Esophagus muscularis mucosa (tissue), 4 donors: Measurements from ENCODE around the gene RAB1A. TPM values are rescaled to one million over a fixed set of nuclear protein-coding genes. Genes with fewer than 3 reads are reported as not detected.
A peak's percentile ranks its signal among the peaks of the same experiment; 100 is the strongest.

Experiments used
- DNase-seq: peaks from one replicate; pipeline ENCODE4 v3.0.0-alpha.2; 2017; ENCODE audit errors: extremely low spot score
- H3K27ac ChIP-seq, 4 donors: fragments of 200-600 bp; sonication (generic); replicated peaks in 1 of 4; 1 replicate in 3 of 4; 2 replicates in 1 of 4; pipeline ENCODE4 v1.5.1; 2016 to 2019; ENCODE audit warnings: mild to moderate bottlenecking in 1 of 4
- H3K27me3 ChIP-seq, 4 donors: fragments of 200-600 bp; sonication (generic); one replicate each; pipeline versions ENCODE4 v1.5.1 to v1.6.0; 2016 to 2019
- H3K36me3 ChIP-seq, 4 donors: fragments of 200-600 bp; sonication (generic); one replicate each; pipeline ENCODE4 v1.5.1; 2016 to 2019
- H3K4me1 ChIP-seq, 4 donors: fragments of 200-600 bp; sonication (generic); one replicate each; pipeline ENCODE4 v1.5.1; 2016 to 2019
- H3K4me3 ChIP-seq, 4 donors: fragments of 200-600 bp; sonication (generic); 1 replicate in 2 of 4; 2 replicates in 2 of 4; pipeline ENCODE4 v1.5.1; 2016 to 2019; ENCODE audit warnings: mild to moderate bottlenecking in 4 of 4, moderate library complexity in 1 of 4
- H3K9me3 ChIP-seq, 4 donors: fragments of 200-600 bp; sonication (generic); 1 replicate in 3 of 4; 2 replicates in 1 of 4; pipeline ENCODE4 v1.5.1; 2016 to 2019
- EP300 ChIP-seq: sonication (generic); formaldehyde crosslinking; IDR thresholded peaks from one replicate; pipeline ENCODE4 v1.6.1; 2017; ENCODE audit warnings: antibody characterized with exemption
- POLR2A ChIP-seq: fragments of 450-650 bp; IDR thresholded peaks from one replicate; pipeline ENCODE4 v1.6.1; 2017; ENCODE audit warnings: antibody characterized with exemption, moderate library complexity, mild to moderate bottlenecking, low read depth
- POLR2AphosphoS5 ChIP-seq, 2 donors: sonication (generic); formaldehyde crosslinking; IDR thresholded peaks; one replicate each; pipeline ENCODE4 v1.6.1; 2017; ENCODE audit warnings: antibody characterized with exemption in 2 of 2
- WGBS: methylation state at CpG from one replicate; pipeline ENCODE4 v1.1.5; 2018; 5-methylcytosine and 5-hydroxymethylcytosine counted together
- intact Hi-C: fragments of 100-400 bp; cut with DNase I; formaldehyde crosslinking; loops from one replicate; pipeline ENCODE4 v1.15.1; 2023
- total RNA-seq, 4 donors: library from RNA; depleted of rRNA; stranded (reverse); fragments of >200 nt; gene quantifications; one replicate each; pipeline versions ENCODE4 v1.1.0 to v1.2.1, GENCODE V29; 2016
- TF ChIP-seq, protein P1 (sequence below), 3 experiments: fragments of 200-600 bp in 2 of 3; fragments of 450-650 bp in 1 of 3; sonication (generic) in 2 of 3; IDR thresholded peaks; one replicate each; pipeline ENCODE4 v1.5.1; 2017 to 2019; ENCODE audit warnings: antibody characterized with exemption in 3 of 3, mild to moderate bottlenecking in 2 of 3, moderate library complexity in 1 of 3

Gene RAB1A
- total RNA-seq, 4 donors from 2014 or later = 72.1 to 91.4 (median 86.0) TPM

DNA sequence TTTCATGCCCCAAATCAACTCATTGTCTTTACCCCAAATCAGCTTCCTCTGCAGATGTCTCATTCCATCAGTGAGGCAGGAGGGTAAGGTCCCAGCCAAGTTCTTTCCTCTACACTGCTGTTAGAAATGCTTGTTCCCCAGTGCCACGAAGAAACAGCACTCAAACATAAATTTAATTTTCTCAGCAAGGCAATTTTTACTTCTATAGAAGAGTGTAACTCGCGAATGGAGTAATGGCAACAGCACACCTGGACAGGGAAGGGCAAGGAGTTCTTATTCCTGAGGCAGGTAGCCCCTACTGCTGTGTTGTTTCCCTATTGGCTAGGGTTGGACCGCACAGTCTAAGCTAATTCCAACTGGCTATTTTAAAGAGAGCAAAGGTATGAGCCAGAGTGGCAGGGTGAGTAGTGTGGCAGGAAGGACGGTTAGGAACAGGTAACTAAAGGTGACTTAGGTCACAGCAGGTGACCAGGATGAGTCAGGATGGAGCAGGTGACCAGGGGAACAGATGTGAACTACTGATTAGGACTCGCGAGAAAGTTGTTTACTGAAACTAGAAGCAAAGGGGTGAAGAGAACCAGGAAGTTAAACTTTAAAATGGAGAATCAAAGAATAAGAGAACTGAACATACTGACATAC lies 85.7 kb downstream of the RAB1A start:
- no peak overlapping the region for H3K4me3 ChIP-seq
- 89% methylated on average over 7 of the region's 7 CpGs for WGBS
- no peak for DNase-seq
- intact Hi-C loops = loop anchor here (5.0 kb wide), 1 partner anchor 57 kb away; the partner anchor contains the start of gene SLC1A4
- no peaks in the 10 kb centered on the region for H3K9me3 ChIP-seq
- H3K36me3 ChIP-seq = no peaks in the 10 kb centered on the region
- no peaks in the 10 kb centered on the region for H3K27me3 ChIP-seq
- H3K27ac ChIP-seq = no peak overlapping the region
- TF ChIP-seq POLR2AphosphoS5 (IDR thresholded peaks at IDR 0.05) (no peak), EP300 (no peak), POLR2A (no peak)
- TF ChIP-seq, protein P1, sequence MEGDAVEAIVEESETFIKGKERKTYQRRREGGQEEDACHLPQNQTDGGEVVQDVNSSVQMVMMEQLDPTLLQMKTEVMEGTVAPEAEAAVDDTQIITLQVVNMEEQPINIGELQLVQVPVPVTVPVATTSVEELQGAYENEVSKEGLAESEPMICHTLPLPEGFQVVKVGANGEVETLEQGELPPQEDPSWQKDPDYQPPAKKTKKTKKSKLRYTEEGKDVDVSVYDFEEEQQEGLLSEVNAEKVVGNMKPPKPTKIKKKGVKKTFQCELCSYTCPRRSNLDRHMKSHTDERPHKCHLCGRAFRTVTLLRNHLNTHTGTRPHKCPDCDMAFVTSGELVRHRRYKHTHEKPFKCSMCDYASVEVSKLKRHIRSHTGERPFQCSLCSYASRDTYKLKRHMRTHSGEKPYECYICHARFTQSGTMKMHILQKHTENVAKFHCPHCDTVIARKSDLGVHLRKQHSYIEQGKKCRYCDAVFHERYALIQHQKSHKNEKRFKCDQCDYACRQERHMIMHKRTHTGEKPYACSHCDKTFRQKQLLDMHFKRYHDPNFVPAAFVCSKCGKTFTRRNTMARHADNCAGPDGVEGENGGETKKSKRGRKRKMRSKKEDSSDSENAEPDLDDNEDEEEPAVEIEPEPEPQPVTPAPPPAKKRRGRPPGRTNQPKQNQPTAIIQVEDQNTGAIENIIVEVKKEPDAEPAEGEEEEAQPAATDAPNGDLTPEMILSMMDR (IDR thresholded peaks at IDR 0.05) = no peak
- H3K4me1 ChIP-seq = peaks cover 4 to 6% (median 4%) of the 10 kb centered on the region in 4 donors

DNA sequence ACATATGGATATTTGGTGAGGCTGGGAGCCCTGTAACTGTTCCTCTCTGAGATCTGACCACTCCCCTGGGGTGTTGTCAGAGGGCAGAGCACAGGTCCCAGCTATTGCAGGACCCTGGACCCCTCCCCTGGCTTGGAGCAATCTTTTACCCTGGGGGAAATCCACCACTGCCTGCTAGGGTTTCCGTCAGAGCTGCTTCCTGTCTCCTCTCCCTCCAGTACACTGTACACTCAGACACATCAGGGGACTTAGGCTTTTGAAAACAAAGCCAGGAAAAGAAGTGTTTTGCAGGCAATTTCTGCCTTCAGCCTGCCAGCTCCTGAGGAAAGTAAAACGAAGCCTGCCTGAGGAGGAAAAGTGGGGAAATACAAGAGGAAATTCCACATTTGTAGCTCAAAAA lies 86.9 kb downstream of the RAB1A start:
- TF ChIP-seq POLR2A (no peak), EP300 (no peak), POLR2AphosphoS5 (IDR thresholded peaks at IDR 0.05) (peak in 1 of 2 donors; percentile 10)
- TF ChIP-seq, protein P1 (IDR thresholded peaks at IDR 0.05) = no peak
- Histone ChIP-seq H3K27ac (no peak overlapping the region), H3K36me3 (no peaks in the 10 kb centered on the region), H3K27me3 (no peaks in the 10 kb centered on the region), H3K4me1 (peaks cover 4 to 6% (median 4%) of the 10 kb centered on the region in 4 donors), H3K9me3 (no peaks in the 10 kb centered on the region), H3K4me3 (no peak overlapping the region)
- intact Hi-C loops = loop anchor here (5.0 kb wide), 1 partner anchor 56 kb away; the partner anchor contains the start of gene SLC1A4
- WGBS = 78% methylated on average over 2 of the region's 2 CpGs
- DNase-seq = no peak

DNA sequence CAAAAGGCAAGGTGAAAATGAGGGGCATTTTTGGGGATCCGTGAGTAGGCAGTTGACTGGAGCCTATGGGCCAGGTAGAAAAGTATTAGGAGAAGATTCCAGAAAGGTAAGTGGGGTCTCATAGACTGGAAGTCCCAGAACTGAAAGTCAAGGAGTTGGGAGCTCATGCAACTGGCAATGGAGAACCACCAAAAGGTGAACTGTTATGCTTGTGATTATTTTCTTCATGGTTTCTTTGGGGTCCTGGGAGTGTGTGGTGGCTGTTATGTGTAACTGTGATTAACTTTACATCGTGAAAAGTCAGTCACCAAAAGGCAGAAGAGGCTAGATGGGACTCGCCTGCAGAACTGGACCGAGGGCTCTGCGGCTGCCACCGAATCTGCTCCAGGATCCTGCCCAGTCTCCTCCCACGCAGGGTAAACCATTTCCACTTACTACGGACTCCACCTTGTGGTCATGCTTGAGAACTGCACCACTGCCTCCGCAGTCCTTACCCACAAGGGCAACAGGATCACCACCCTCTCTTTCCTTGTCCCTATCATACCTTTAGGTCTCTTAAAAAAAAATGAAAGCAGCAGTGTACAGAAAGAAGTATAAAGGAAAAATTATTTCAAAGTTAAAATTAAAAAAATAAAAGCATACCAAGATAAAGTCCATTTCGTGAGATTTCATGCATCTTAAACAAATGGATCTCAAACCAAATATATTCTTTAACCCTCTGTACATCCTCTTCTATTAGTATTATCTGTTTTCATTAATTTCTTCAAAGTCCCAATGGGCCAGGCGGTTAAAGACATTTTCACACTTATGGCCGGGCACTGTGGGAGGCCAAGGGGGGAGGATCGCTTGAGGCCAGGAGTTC lies 89.3 kb downstream of the RAB1A start:
- 36% methylated on average over 13 of the region's 13 CpGs for WGBS
- Histone ChIP-seq H3K4me3 (peak overlapping the region in 3 of 4 donors; percentile 23 to 33 (median 30)), H3K36me3 (no peaks in the 10 kb centered on the region), H3K9me3 (no peaks in the 10 kb centered on the region), H3K4me1 (peaks cover 4 to 6% (median 4%) of the 10 kb centered on the region in 4 donors), H3K27me3 (no peaks in the 10 kb centered on the region), H3K27ac (no peak overlapping the region)
- TF ChIP-seq, protein P1 (IDR thresholded peaks at IDR 0.05) = peak in 2 of 3 experiments; percentile 97 to 98
- TF ChIP-seq POLR2AphosphoS5 (IDR thresholded peaks at IDR 0.05) (peak in 1 of 2 donors; percentile 72), EP300 (no peak)
- intact Hi-C loops = loop anchor here (2.0 to 5.0 kb wide), 2 partner anchors 53 to 124 kb away; partner anchors contain the start of gene SLC1A4
- peak; percentile 96 for DNase-seq

DNA sequence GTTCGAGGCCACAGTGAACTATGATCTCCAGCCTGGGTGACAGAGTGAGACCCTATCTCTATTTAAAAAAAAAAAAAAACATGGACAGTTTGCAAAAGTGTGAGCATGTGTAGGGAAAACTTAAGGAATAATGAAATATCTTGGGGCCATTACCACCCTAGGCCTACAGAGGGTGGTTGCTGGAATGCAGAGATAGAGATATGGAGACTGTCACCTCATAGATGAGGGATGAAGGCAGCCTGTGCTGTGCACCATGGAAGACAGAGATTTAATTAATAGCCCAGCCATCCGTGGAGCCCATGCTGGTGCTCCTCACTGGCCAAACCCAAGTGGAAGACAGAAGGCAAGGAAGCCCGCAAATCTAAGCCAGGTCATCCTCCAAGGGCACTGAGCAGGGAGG lies 90.3 kb downstream of the RAB1A start:
- 84% methylated on average over 3 of the region's 3 CpGs for WGBS
- DNase-seq = no peak
- TF ChIP-seq POLR2AphosphoS5 (IDR thresholded peaks at IDR 0.05) (no peak), POLR2A (no peak), EP300 (no peak)
- TF ChIP-seq, protein P1 (IDR thresholded peaks at IDR 0.05) = no peak

More for the DNA sequence above, 90.3 kb downstream of the RAB1A start:
- no peak overlapping the region for H3K4me3 ChIP-seq
- H3K9me3 ChIP-seq = no peaks in the 10 kb centered on the region
- no peak overlapping the region for H3K27ac ChIP-seq
- H3K36me3 ChIP-seq = no peaks in the 10 kb centered on the region
- H3K4me1 ChIP-seq = peaks cover 4 to 6% (median 4%) of the 10 kb centered on the region in 4 donors
- intact Hi-C loops = loop anchor here (2.0 to 5.0 kb wide), 2 partner anchors 52 to 123 kb away; partner anchors contain the start of gene SLC1A4
- H3K27me3 ChIP-seq = no peaks in the 10 kb centered on the region
